KMS-11 (cell line): ENCODE data around the gene SPRN.
A peak's percentile ranks its signal among the peaks of the same experiment; 100 is the strongest.
"Not testable (repeated sequence)": the region's sequence is repeated elsewhere in the genome, so short reads cannot be mapped to it uniquely, and the experiment has no call there.

Experiments used
- H2AFZ ChIP-seq: fragments of 200-600 bp; sonication (generic); 2 replicates; pipeline ENCODE4 v1.6.1; 2016; ENCODE audit warnings: antibody characterized with exemption, mixed run types, low read depth
- H3K27ac ChIP-seq: fragments of 200-600 bp; sonication (generic); 2 replicates; pipeline ENCODE4 v1.6.1; 2016; ENCODE audit warnings: mild to moderate bottlenecking, mixed run types
- H3K27me3 ChIP-seq: fragments of 200-600 bp; sonication (generic); 2 replicates; pipeline ENCODE4 v1.6.1; 2017; ENCODE audit warnings: mild to moderate bottlenecking, low read depth, mixed run types, moderate library complexity; ENCODE audit not compliant: insufficient read depth
- H3K36me3 ChIP-seq: fragments of 200-600 bp; sonication (generic); 2 replicates; pipeline ENCODE4 v1.6.1; 2017; ENCODE audit warnings: mild to moderate bottlenecking, mixed run types; ENCODE audit not compliant: insufficient read depth
- H3K4me1 ChIP-seq: fragments of 200-600 bp; sonication (generic); 2 replicates; pipeline ENCODE4 v1.6.1; 2016; ENCODE audit warnings: mild to moderate bottlenecking, low read depth, mixed run types; ENCODE audit not compliant: poor library complexity, severe bottlenecking
- H3K4me2 ChIP-seq: fragments of 200-600 bp; sonication (generic); 2 replicates; pipeline ENCODE4 v1.7.0; 2016; ENCODE audit warnings: mild to moderate bottlenecking, mixed run types
- H3K4me3 ChIP-seq: fragments of 200-600 bp; sonication (generic); IDR thresholded peaks from 2 replicates; pipeline ENCODE4 v1.6.1; 2017; ENCODE audit warnings: low read depth, low read length, mixed read lengths; ENCODE audit not compliant: insufficient read depth
- H3K79me2 ChIP-seq: fragments of 200-600 bp; sonication (generic); 2 replicates; pipeline ENCODE4 v1.6.1; 2016; ENCODE audit warnings: low read depth, mixed run types; ENCODE audit not compliant: insufficient read depth
- H3K9ac ChIP-seq: fragments of 200-600 bp; sonication (generic); 2 replicates; pipeline ENCODE4 v1.6.1; 2016; ENCODE audit warnings: mild to moderate bottlenecking, mixed run types
- H4K20me1 ChIP-seq: fragments of 200-600 bp; sonication (generic); 2 replicates; pipeline ENCODE4 v1.6.1; 2016; ENCODE audit warnings: mild to moderate bottlenecking, mixed run types; ENCODE audit not compliant: insufficient read depth
- CTCF ChIP-seq: fragments of 200-600 bp; sonication (generic); conservative IDR thresholded peaks from 2 replicates; pipeline ENCODE4 v1.6.1; 2017; ENCODE audit warnings: low read depth, mild to moderate bottlenecking, antibody characterized with exemption, low read length, moderate library complexity, mixed read lengths

The SPRN gene

DNA sequence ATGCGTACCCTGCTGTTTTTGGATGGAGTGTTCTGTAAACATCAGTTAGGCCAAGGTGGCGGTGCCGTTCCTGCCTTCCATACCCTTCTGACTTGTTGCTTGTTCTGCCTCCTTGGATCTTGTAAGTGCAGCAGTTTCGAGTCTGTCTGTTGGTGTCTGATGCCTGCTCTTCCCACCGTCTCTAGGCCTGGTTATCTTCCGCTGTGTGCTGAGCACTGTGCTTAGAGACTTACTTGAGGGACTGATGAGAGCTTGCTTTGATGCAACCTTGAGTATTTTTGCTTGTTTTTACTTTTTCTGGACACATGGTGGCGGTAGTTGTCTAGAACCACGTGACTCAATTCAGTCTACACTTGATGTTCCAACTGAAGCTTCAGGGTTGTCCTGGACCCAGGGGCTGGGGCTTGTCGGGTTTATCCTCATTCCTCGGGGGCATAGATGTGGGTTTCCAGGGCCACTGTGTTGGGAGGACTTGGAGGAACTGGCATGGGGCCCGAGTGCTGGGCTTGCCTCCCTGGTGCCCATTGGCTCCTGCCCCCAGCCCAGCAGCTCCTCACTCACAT lies 14.4 kb upstream of the SPRN start:
- H3K4me1 ChIP-seq = no peaks in the 10 kb centered on the region
- H3K79me2 ChIP-seq = no peaks in the 10 kb centered on the region
- no peak overlapping the region for H3K4me2 ChIP-seq
- H3K36me3 ChIP-seq = no peaks in the 10 kb centered on the region
- H3K4me3 ChIP-seq = no peak overlapping the region
- H3K9ac ChIP-seq = no peak overlapping the region
- peak; percentile 53 for TF ChIP-seq CTCF
- no peak overlapping the region for H2AFZ ChIP-seq
- no peaks in the 10 kb centered on the region for H3K27me3 ChIP-seq
- H3K27ac ChIP-seq = no peak overlapping the region
- H4K20me1 ChIP-seq = no peaks in the 10 kb centered on the region

- not testable (repeated sequence) for H3K27me3 ChIP-seq, H3K4me3 ChIP-seq, H3K9ac ChIP-seq, H3K36me3 ChIP-seq, H2AFZ ChIP-seq, H4K20me1 ChIP-seq, H3K4me2 ChIP-seq, H3K79me2 ChIP-seq, H3K4me1 ChIP-seq, H3K27ac ChIP-seq
These were observed 8.4 kb upstream of the SPRN start for GRCh38 chr10:133432789-133433188.

DNA sequence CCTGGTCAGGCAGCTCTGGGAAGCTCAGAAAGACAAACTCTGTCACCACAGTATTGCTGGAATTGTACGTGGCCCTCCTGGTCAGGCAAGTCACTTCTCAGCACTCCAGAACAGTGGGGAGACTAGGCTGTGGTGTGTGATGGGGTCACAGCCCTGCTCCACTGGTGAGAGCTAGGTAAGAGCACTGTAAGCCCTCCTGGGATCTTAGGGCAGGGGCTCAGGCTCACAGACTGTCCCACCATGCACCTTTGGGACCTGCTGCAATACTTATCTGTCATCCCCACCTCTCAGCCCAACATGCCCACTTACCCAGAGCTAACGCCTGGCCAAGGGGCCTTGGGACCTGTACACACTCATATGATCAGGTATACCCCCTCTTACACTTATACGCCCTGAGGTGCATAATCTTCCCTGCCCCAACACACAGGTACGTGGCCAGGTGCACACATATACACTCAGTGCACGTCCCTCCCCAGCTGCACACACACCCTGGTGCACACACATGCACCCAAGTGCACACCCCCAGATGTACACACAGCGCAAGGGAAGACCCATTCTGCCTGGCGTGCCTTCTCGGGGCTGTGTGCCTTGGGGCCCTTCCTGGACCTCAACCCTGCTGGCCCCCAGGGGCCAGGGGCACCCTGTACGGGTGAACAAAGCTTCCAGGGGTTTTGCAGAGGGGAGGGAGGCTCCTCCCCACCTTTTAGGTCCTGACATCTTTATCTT lies 7.6 kb upstream of the SPRN start:
- not testable (repeated sequence) for H4K20me1 ChIP-seq, H3K4me3 ChIP-seq, H3K79me2 ChIP-seq, H3K27me3 ChIP-seq, H3K9ac ChIP-seq, H3K27ac ChIP-seq, H3K4me1 ChIP-seq, H2AFZ ChIP-seq, H3K36me3 ChIP-seq, H3K4me2 ChIP-seq

- not testable (repeated sequence) for H3K4me2 ChIP-seq
These were observed 5.1 kb upstream of the SPRN start for GRCh38 chr10:133429571-133429970.

GRCh38 chr10:133424102-133424501 lies 323 bp downstream of the SPRN start:
- not testable (repeated sequence) for H2AFZ ChIP-seq, H3K4me1 ChIP-seq, H4K20me1 ChIP-seq, H3K79me2 ChIP-seq, H3K36me3 ChIP-seq, H3K9ac ChIP-seq, H3K4me2 ChIP-seq, H3K4me3 ChIP-seq, H3K27ac ChIP-seq, H3K27me3 ChIP-seq

More at GRCh38 chr10:133429571-133429970, 5.1 kb upstream of the SPRN start:
- not testable (repeated sequence) for H3K27me3 ChIP-seq, H3K4me1 ChIP-seq, H3K36me3 ChIP-seq, H3K27ac ChIP-seq, H2AFZ ChIP-seq, H3K79me2 ChIP-seq, H3K9ac ChIP-seq, H3K4me3 ChIP-seq, H4K20me1 ChIP-seq

DNA sequence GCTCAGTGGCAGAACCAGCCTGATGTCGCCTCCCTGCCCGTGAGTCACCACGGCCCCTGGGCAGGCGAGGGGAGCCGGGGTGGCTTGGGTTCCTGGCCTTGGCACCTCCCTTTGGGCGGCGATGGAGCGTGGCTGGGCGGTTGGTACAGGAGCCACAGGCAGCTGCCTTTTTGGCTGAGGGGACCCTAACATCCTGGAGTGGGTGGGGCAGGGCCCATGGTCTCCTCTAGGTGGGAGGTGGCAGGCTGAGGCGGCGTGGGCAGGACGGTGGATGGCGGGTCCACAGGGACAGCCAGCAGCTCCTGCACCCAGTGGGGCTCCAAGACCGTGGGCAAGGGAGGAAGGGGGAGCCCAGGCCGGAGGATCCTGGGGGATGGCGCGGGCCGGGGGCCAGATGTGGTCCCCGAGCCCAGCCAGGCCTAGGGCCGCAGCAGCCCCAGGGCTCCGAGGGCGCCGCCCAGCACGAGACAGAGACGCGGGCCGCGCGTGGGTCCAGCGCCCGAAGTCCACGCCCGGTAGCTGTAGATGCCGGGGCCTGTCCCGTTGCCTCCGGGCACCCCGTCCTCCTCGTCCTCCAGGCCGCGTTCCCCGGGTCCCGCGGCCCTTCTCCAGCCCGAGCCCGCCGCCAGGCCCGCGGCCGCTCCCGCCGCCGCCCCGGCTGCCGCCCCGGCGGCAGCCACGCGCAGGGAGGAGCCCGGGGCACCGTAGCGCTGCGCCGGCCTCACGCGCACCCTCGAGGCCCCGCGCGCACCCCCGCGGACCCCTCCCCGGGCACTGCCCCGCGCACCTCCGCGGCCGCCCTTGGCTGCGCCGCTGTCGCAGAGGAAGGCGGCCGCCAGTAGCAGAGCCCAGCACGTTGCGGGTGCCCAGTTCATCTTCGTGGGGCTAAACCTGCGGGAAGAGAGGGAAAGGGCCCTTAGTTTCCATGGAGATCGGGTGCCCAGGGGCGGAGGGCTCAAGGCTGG lies 1.3 kb downstream of the SPRN start:
- Histone ChIP-seq H3K4me3 (no peak overlapping the region), H3K27ac (no peak overlapping the region), H3K4me2 (no peak overlapping the region), H2AFZ (no peak overlapping the region), H4K20me1 (no peaks in the 10 kb centered on the region), H3K27me3 (no peaks in the 10 kb centered on the region), H3K9ac (no peak overlapping the region), H3K79me2 (no peaks in the 10 kb centered on the region), H3K36me3 (no peaks in the 10 kb centered on the region), H3K4me1 (no peaks in the 10 kb centered on the region)
- no peak for TF ChIP-seq CTCF
